ENCODE data around the gene KRTAP20-3.

The KRTAP20-3 gene

DNA sequence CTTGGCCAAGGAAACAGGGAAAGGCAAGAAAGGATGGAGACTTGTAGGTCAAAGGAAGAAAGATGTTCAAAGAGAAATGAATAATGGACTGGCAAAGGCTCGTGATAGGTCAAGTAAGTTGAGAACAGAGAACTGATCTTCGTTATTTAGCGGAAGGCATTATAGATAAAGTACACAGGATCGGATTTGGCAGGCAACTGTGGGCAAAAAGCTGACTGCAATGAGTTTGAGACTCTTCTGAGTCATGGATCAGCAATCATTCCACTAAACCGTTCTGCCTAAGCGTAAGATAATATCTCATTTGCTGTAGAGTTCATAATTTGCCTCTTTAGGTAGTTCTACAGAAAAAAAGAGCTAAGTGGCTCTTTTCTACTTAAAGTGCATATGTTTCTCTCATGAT lies 41.8 kb downstream of the KRTAP20-3 start:
- no peak for DNase-seq (ENCODE audit: low spot score)

DNA sequence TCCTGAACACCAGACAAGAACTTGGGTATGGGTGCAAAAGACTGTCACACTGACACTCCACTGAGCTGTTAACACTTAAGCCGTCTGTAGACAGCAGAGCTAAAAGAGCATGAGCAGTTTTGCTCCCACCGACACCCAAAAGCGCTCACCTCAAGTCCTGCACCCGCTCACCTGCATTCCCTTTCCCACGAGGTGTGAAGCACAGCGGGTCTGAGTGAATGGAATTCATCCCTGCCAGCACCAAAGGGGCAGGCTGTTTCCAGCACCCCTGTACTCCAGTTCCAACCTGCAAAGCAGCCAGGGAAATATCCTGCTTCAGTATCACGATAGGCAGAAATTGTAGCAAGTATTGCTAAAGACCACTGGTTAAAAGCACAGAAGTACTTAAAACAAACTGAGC lies 47.2 kb downstream of the KRTAP20-3 start:
- no peak for DNase-seq (ENCODE audit: low spot score)
